Epithelial cell of esophagus (primary cell): ENCODE data around the gene SCFD2.
A peak's percentile ranks its signal among the peaks of the same experiment; 100 is the strongest.

Experiments used
- DNase-seq: peaks from one replicate; pipeline ENCODE4 v3.0.0; 2010; ENCODE audit warnings: low read depth
- H3K4me3 ChIP-seq: 2 replicates; pipeline ENCODE4 v1.5.1; 2011; ENCODE audit warnings: mild to moderate bottlenecking, low read length, control low read depth
- TF ChIP-seq, protein P1 (sequence below): IDR thresholded peaks from 2 replicates; pipeline ENCODE4 v1.5.1; 2011; ENCODE audit warnings: low read depth, mild to moderate bottlenecking, low read length, control low read depth, inconsistent platforms; ENCODE audit not compliant: insufficient read depth; ENCODE audit errors: missing control alignments

SCFD2 gene

GRCh38 chr4:52862639-52863161 is 503.2 kb downstream of the SCFD2 start:
- DNase-seq, result no peak
- H3K4me3 ChIP-seq, result peak overlapping the region; percentile 53
- TF ChIP-seq, protein P1, sequence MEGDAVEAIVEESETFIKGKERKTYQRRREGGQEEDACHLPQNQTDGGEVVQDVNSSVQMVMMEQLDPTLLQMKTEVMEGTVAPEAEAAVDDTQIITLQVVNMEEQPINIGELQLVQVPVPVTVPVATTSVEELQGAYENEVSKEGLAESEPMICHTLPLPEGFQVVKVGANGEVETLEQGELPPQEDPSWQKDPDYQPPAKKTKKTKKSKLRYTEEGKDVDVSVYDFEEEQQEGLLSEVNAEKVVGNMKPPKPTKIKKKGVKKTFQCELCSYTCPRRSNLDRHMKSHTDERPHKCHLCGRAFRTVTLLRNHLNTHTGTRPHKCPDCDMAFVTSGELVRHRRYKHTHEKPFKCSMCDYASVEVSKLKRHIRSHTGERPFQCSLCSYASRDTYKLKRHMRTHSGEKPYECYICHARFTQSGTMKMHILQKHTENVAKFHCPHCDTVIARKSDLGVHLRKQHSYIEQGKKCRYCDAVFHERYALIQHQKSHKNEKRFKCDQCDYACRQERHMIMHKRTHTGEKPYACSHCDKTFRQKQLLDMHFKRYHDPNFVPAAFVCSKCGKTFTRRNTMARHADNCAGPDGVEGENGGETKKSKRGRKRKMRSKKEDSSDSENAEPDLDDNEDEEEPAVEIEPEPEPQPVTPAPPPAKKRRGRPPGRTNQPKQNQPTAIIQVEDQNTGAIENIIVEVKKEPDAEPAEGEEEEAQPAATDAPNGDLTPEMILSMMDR, result no peak

GRCh38 chr4:52861879-52862616 is 503.8 kb downstream of the SCFD2 start, which contains the start of gene RASL11B:
Gene RASL11B (plus strand): TSS chr4:52862317. CDS start chr4:52862508, 191 bp downstream.
- peak within 1 kb of the TSS; percentile 53 for H3K4me3 ChIP-seq
- peak; percentile 84 for DNase-seq

DNA sequence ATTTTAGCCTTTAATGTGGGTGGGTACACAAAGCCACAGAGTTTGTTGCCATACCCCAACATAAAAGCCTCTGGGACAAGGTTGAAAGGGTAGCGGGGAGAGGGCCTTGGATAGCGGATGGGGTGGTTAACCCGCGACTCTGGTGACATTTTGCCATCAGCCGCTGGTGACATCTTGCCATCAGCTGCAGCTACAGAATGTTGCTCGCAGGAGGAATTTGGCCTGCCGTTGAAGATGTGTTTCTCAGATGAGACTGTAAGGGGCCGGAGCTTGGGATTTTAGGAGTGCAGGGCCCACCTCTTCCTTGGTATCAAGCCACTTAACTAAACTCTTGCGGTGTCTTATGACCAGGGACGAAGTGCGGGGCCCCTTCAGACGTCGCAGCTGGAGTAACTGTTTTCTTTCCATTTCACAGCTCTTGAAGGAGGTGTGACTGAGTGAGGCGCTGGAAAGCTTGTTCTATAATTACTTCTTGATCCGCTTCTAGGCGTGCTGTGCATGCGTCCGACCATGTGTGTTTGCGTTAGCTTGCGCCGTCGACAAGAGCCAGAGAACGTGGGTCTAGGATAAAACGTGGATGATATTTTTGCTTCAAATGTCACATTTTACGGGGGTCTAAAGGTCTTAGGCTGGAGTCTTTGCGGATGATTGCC is 504.6 kb downstream of the SCFD2 start:
- no peak for DNase-seq
- peak overlapping the region; percentile 53 for H3K4me3 ChIP-seq
- TF ChIP-seq, protein P1, result no peak

More at GRCh38 chr4:52861879-52862616, 503.8 kb downstream of the SCFD2 start, which contains the start of gene RASL11B:
- TF ChIP-seq, protein P1, result no peak

DNA sequence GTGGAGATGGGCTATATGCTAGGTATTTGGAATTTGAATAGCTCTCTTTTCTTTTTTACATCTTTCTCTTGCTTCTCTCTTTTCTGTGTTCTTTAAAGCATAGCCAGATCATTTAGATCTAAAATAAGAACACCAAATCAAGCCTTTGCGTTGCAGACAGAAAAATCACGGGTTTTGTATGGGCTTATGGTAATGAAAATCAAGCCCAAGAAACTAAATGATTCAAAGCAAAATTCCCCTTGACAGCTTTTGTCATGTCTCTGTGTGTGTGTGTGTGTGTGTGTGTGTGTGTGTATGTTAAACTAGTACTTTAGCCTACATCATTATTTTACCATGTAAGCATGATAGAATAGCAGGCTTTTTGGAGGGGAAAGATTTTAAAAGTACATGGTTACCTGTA is 505.5 kb downstream of the SCFD2 start:
- no peak for DNase-seq
- TF ChIP-seq, protein P1, result no peak
- H3K4me3 ChIP-seq, result no peak overlapping the region

- no peak for DNase-seq
- no peak overlapping the region for H3K4me3 ChIP-seq
- TF ChIP-seq, protein P1, result no peak
These were observed 509.1 kb downstream of the SCFD2 start for GRCh38 chr4:52856801-52857200.

- TF ChIP-seq, protein P1, result no peak
- no peak overlapping the region for H3K4me3 ChIP-seq
- peak; percentile 51 for DNase-seq
These were observed 512.5 kb downstream of the SCFD2 start for GRCh38 chr4:52853351-52853750.
